ENCODE measurements around the gene LMNTD2.

Gene LMNTD2

GRCh38 chr11:551131-551530 is 9.4 kb downstream of the LMNTD2 start:
- no peak for DNase-seq

GRCh38 chr11:550746-551085 is 9.8 kb downstream of the LMNTD2 start:
- no peak for DNase-seq

GRCh38 chr11:550021-550745 is 10.4 kb downstream of the LMNTD2 start:
- no peak for DNase-seq

- no peak for DNase-seq
These were observed 11.6 kb downstream of the LMNTD2 start for GRCh38 chr11:548700-549603.

- no peak for DNase-seq
These were observed 15.4 kb downstream of the LMNTD2 start for GRCh38 chr11:545171-545570.

GRCh38 chr11:544817-545166 is 15.7 kb downstream of the LMNTD2 start:
- DNase-seq: no peak

- no peak for DNase-seq
These were observed 19.1 kb downstream of the LMNTD2 start for GRCh38 chr11:541433-541885.

- DNase-seq: no peak
These were observed 19.7 kb downstream of the LMNTD2 start for GRCh38 chr11:540583-541432.

- no peak for DNase-seq
These were observed 20.5 kb downstream of the LMNTD2 start for GRCh38 chr11:539971-540481.

- DNase-seq: no peak
These were observed 22.0 kb downstream of the LMNTD2 start for GRCh38 chr11:538431-539051.

- DNase-seq: no peak
These were observed 22.7 kb downstream of the LMNTD2 start for GRCh38 chr11:537622-538430.

GRCh38 chr11:536841-537621 is 23.5 kb downstream of the LMNTD2 start, which contains the start of gene LRRC56:
TSS of gene LRRC56 (plus strand) at chr11:537527. CDS start at chr11:540685, 3,158 bp downstream.
- peak; percentile 95 for DNase-seq

- DNase-seq: peak; percentile 97
These were observed 24.8 kb downstream of the LMNTD2 start, which contains the start of gene HRAS for GRCh38 chr11:535519-536454. TSS of gene HRAS (minus strand) at chr11:535576.

- DNase-seq: no peak
These were observed 25.4 kb downstream of the LMNTD2 start for GRCh38 chr11:535210-535518.

- DNase-seq: peak; percentile 56
These were observed 25.9 kb downstream of the LMNTD2 start for GRCh38 chr11:534396-535209.

GRCh38 chr11:533586-534395 is 26.7 kb downstream of the LMNTD2 start:
- no peak for DNase-seq

- no peak for DNase-seq
These were observed 27.5 kb downstream of the LMNTD2 start for GRCh38 chr11:532986-533585.
